NCI-H146 treated with DMSO at 0.1 percent for 48 hours (cell line): ENCODE data around the gene TASP1.
A peak's percentile ranks its signal among the peaks of the same experiment; 100 is the strongest.
"Not testable (repeated sequence)": the region's sequence is repeated elsewhere in the genome, so short reads cannot be mapped to it uniquely, and the experiment has no call there.

Experiments used
- DNase-seq: peaks from one replicate; lab custom pipeline; 2025; ENCODE audit not compliant: unreplicated experiment; lab: John Stamatoyannopoulos, UW

Gene TASP1

GRCh38 chr20:13650474-13650873 is 11.7 kb upstream of the TASP1 start:
- DNase-seq: no peak

GRCh38 chr20:13648291-13649228 is 9.8 kb upstream of the TASP1 start:
- no peak for DNase-seq

- DNase-seq: no peak
Measured at GRCh38 chr20:13644010-13644409, 5.3 kb upstream of the TASP1 start.

- DNase-seq: no peak
Measured at GRCh38 chr20:13639150-13639497, 392 bp upstream of the TASP1 start.

GRCh38 chr20:13638162-13638495 is 603 bp downstream of the TASP1 start:
- DNase-seq: peak; percentile 53

- DNase-seq: no peak
Measured at GRCh38 chr20:13632431-13632830, 6.3 kb downstream of the TASP1 start.

- not testable (repeated sequence) for DNase-seq
Measured at GRCh38 chr20:13627525-13627924, 11.2 kb downstream of the TASP1 start.

- DNase-seq: no peak
Measured at GRCh38 chr20:13626724-13627123, 12.0 kb downstream of the TASP1 start.

- DNase-seq: no peak
Measured at GRCh38 chr20:13625304-13625979, 13.3 kb downstream of the TASP1 start.

GRCh38 chr20:13619415-13619814 is 19.3 kb downstream of the TASP1 start:
- not testable (repeated sequence) for DNase-seq

GRCh38 chr20:13618456-13618855 is 20.3 kb downstream of the TASP1 start:
- not testable (repeated sequence) for DNase-seq

- not testable (repeated sequence) for DNase-seq
Measured at GRCh38 chr20:13617585-13617984, 21.1 kb downstream of the TASP1 start.

- DNase-seq: not testable (repeated sequence)
Measured at GRCh38 chr20:13616713-13617112, 22.0 kb downstream of the TASP1 start.

- no peak for DNase-seq
Measured at GRCh38 chr20:13613917-13614316, 24.8 kb downstream of the TASP1 start.

- DNase-seq: no peak
Measured at GRCh38 chr20:13611611-13612125, 27.1 kb downstream of the TASP1 start.

- DNase-seq: peak; percentile 16
Measured at GRCh38 chr20:13610184-13610583, 28.5 kb downstream of the TASP1 start.

- no peak for DNase-seq
Measured at GRCh38 chr20:13608066-13608465, 30.7 kb downstream of the TASP1 start.

GRCh38 chr20:13593423-13593822 is 45.3 kb downstream of the TASP1 start:
- not testable (repeated sequence) for DNase-seq

- DNase-seq: no peak
Measured at GRCh38 chr20:13588049-13588448, 50.7 kb downstream of the TASP1 start.

GRCh38 chr20:13587370-13587769 is 51.4 kb downstream of the TASP1 start:
- no peak for DNase-seq

- no peak for DNase-seq
Measured at GRCh38 chr20:13586133-13586532, 52.6 kb downstream of the TASP1 start.

GRCh38 chr20:13581451-13581850 is 57.3 kb downstream of the TASP1 start:
- no peak for DNase-seq
